ENCODE results near the gene MTCL1. TPM values are rescaled to one million over a fixed set of nuclear protein-coding genes. Genes with fewer than 3 reads are reported as not detected.

The MTCL1 gene
- total RNA-seq, 3 donors from 2014 or later (not counting 1 experiment from before 2014, with no cell fraction given), result 0.38 to 1.5 (median 0.43) TPM

- Mint-ChIP-seq H3K36me3 (no peaks in the 10 kb centered on the region), H3K4me1 (peaks cover 15 to 19% of the 10 kb centered on the region in 2 donors), H3K4me3 (peak overlapping the region; percentile 93), H3K27ac (peak overlapping the region in 1 of 2 donors; percentile 23), H3K27me3 (ENCODE audit: low read depth in 2 of 2) (peaks cover 49 to 50% of the 10 kb centered on the region in 2 donors), H3K9me3 (no peaks in the 10 kb centered on the region)
- Histone ChIP-seq H3K27ac (ENCODE audit: low read length) (no peak overlapping the region), H3K9me3 (ENCODE audit: control insufficient read depth, insufficient read depth, low read length) (no peaks in the 10 kb centered on the region), H3K4me1 (ENCODE audit: control insufficient read depth, insufficient read depth, low read length) (peaks cover 25% of the 10 kb centered on the region), H3K36me3 (ENCODE audit: control insufficient read depth, insufficient read depth, low read length) (no peaks in the 10 kb centered on the region), H3K4me3 (ENCODE audit: low read length) (no peak overlapping the region), H3K27me3 (ENCODE audit: control insufficient read depth, insufficient read depth, low read length) (peaks cover 35% of the 10 kb centered on the region)
- 1% methylated on average over 116 of the region's 116 CpGs for WGBS (ENCODE audit: insufficient coverage)
- ATAC-seq, result no peak
- TF ChIP-seq CTCF (IDR thresholded peaks at IDR 0.05), result no peak
- intact Hi-C loops (cut with micrococcal nuclease), result loop anchor here (10.0 kb wide), 1 partner anchor 629 kb away; the partner anchor contains the start of gene TWSG1
- peak; percentile 19 to 46 for DNase-seq
These were observed 820 bp downstream of the MTCL1 start for GRCh38 chr18:8705961-8706790.

DNA sequence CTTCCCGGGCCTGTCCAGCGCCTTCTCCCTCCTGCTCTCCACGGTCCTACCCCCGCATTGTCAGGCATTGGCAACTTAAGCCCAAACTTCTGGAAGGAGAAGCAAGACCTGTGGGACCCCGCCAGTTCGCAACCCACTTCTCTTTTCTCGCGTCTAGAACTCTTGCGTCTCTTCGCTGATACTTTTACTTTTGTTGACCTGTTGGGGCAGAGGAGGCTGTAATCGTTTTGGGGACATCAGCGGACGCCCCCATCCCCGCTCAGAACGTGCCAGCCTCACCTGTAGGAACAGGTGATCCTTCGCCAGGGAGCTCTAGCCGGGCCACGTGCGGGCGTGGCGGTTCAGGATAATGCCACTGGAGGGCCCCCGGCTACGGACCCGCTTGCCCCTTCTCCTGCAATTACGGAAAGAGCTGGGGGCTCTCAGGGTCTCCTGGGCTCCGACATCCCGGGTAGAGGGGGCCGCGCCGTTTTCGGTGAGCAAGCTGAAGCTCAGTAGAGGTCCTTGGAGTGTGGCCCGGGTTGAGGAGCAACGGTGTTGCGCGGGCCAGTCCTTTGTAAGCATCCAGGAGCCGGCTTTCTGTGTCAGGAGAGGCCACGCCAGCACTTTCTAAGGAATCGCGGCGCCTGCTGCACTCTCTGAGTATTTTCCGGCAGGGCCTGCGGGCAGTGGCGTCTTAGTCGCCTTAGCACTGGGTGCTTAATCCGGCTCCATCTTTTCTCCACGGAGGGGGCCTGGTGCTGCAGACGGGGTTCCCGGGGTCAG lies 1.6 kb downstream of the MTCL1 start:
- Mint-ChIP-seq H3K27ac (peak overlapping the region in 1 of 2 donors; percentile 23), H3K27me3 (ENCODE audit: low read depth in 2 of 2) (peaks cover 45 to 47% of the 10 kb centered on the region in 2 donors), H3K4me1 (peaks cover 15 to 19% of the 10 kb centered on the region in 2 donors), H3K4me3 (peak overlapping the region; percentile 93), H3K36me3 (no peaks in the 10 kb centered on the region), H3K9me3 (no peaks in the 10 kb centered on the region)
- no peak for ATAC-seq
- Histone ChIP-seq H3K4me3 (ENCODE audit: low read length) (no peak overlapping the region), H3K9me3 (ENCODE audit: control insufficient read depth, insufficient read depth, low read length) (no peaks in the 10 kb centered on the region), H3K27ac (ENCODE audit: low read length) (no peak overlapping the region), H3K27me3 (ENCODE audit: control insufficient read depth, insufficient read depth, low read length) (peaks cover 32% of the 10 kb centered on the region), H3K4me1 (ENCODE audit: control insufficient read depth, insufficient read depth, low read length) (peaks cover 25% of the 10 kb centered on the region), H3K36me3 (ENCODE audit: control insufficient read depth, insufficient read depth, low read length) (no peaks in the 10 kb centered on the region)
- intact Hi-C loops (cut with micrococcal nuclease), result loop anchor here (10.0 kb wide), 1 partner anchor 628 kb away; the partner anchor contains the start of gene TWSG1
- peak in 1 of 2 donors; percentile 40 for DNase-seq
- no peak for TF ChIP-seq CTCF (IDR thresholded peaks at IDR 0.05)
- WGBS (ENCODE audit: insufficient coverage), result 8% methylated on average over 48 of the region's 48 CpGs

DNA sequence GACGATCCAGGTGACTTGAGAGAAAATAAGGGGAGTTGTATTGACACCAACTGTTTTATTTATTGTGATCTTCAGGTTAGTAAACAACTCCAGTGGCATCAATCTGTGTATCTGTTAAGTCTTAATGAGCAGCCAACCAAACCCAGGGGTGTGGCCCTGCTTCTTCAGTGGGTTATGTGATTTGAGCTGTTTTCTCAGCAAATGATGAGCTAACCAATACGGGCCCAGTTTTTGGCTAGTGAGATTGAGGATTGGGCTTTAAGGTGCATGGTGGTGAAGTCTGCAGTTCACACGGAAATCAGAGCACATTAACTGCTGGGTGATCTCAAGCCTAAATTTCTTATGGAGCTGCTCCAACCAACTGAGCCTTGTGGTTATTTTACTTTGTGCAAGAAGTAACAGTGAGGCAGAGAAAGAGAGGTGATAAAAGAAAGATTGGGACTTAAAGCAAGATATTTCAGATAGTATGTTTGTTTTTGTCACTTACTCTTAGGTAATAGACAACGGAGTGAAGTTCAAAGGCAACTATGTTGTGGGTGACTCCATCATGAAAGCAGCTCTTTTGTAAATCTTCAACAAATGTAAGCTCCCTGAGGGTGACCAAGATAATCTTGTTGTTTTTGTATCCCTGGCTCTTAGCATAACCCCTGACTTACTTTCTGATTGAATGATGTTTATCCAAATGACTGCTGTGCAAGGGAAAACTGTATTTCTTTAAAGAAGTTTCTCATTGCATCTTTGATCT lies 2.4 kb downstream of the MTCL1 start:
- Mint-ChIP-seq H3K4me3 (peak overlapping the region; percentile 93), H3K9me3 (no peaks in the 10 kb centered on the region), H3K4me1 (peaks cover 15 to 19% of the 10 kb centered on the region in 2 donors), H3K27me3 (ENCODE audit: low read depth in 2 of 2) (peaks cover 45 to 52% of the 10 kb centered on the region in 2 donors), H3K27ac (no peak overlapping the region), H3K36me3 (no peaks in the 10 kb centered on the region)
- H3K9me3 ChIP-seq (ENCODE audit: control insufficient read depth, insufficient read depth, low read length), result no peaks in the 10 kb centered on the region
- no peaks in the 10 kb centered on the region for H3K36me3 ChIP-seq (ENCODE audit: control insufficient read depth, insufficient read depth, low read length)
- no peak for DNase-seq
- no peak overlapping the region for H3K27ac ChIP-seq (ENCODE audit: low read length)
- no peak for ATAC-seq
- H3K4me3 ChIP-seq (ENCODE audit: low read length), result no peak overlapping the region
- peaks cover 25% of the 10 kb centered on the region for H3K4me1 ChIP-seq (ENCODE audit: control insufficient read depth, insufficient read depth, low read length)
- peaks cover 29% of the 10 kb centered on the region for H3K27me3 ChIP-seq (ENCODE audit: control insufficient read depth, insufficient read depth, low read length)
- no peak for TF ChIP-seq CTCF (IDR thresholded peaks at IDR 0.05)
- intact Hi-C loops (cut with micrococcal nuclease), result loop anchor here (10.0 kb wide), 1 partner anchor 627 kb away; the partner anchor contains the start of gene TWSG1
- 66% methylated on average over 4 of the region's 4 CpGs for WGBS (ENCODE audit: insufficient coverage)

Data from natural killer cell (primary cell).